HG03135 (cell line): ENCODE measurements around the gene C19orf81.
"Not testable (repeated sequence)": the region's sequence is repeated elsewhere in the genome, so short reads cannot be mapped to it uniquely, and the experiment has no call there.

Experiments used
- ATAC-seq: cut with Tn5 transposase; IDR thresholded peaks from one replicate; pipeline ENCODE4 v1.9.1; 2021; ENCODE audit warnings: mild to moderate bottlenecking, moderate library complexity; ENCODE audit not compliant: unreplicated experiment

C19orf81 gene

GRCh38 chr19:50649433-50650391 lies at the start of gene C19orf81:
Gene C19orf81 (plus strand): TSS chr19:50649445. CDS start chr19:50649445, 0 bp downstream.
- ATAC-seq: no peak

- ATAC-seq: no peak
These were observed 47.7 kb upstream of the C19orf81 start for GRCh38 chr19:50601407-50602088.

GRCh38 chr19:50602089-50602422 lies 47.2 kb upstream of the C19orf81 start:
- ATAC-seq: no peak

GRCh38 chr19:50602496-50602895 lies 46.7 kb upstream of the C19orf81 start:
- ATAC-seq: no peak

- ATAC-seq: no peak
These were observed 46.3 kb upstream of the C19orf81 start for GRCh38 chr19:50602935-50603334.

- ATAC-seq: not testable (repeated sequence)
These were observed 44.8 kb upstream of the C19orf81 start for GRCh38 chr19:50604264-50605073.

GRCh38 chr19:50606059-50606836 lies 43.0 kb upstream of the C19orf81 start:
- not testable (repeated sequence) for ATAC-seq

GRCh38 chr19:50607388-50607787 lies 41.9 kb upstream of the C19orf81 start:
- ATAC-seq: no peak

- ATAC-seq: peak; percentile 70
These were observed 41.1 kb upstream of the C19orf81 start for GRCh38 chr19:50607874-50608785.

- ATAC-seq: not testable (repeated sequence)
These were observed 36.5 kb upstream of the C19orf81 start for GRCh38 chr19:50612504-50613404.

- ATAC-seq: not testable (repeated sequence)
These were observed 30.9 kb upstream of the C19orf81 start for GRCh38 chr19:50618379-50618778.

- ATAC-seq: not testable (repeated sequence)
These were observed 30.1 kb upstream of the C19orf81 start for GRCh38 chr19:50619184-50619583.

- ATAC-seq: not testable (repeated sequence)
These were observed 28.8 kb upstream of the C19orf81 start for GRCh38 chr19:50620394-50620906.

- ATAC-seq: no peak
These were observed 24.2 kb upstream of the C19orf81 start for GRCh38 chr19:50624949-50625600.

- no peak for ATAC-seq
These were observed 23.2 kb upstream of the C19orf81 start for GRCh38 chr19:50626011-50626410.

GRCh38 chr19:50626795-50627194 lies 22.4 kb upstream of the C19orf81 start:
- no peak for ATAC-seq

GRCh38 chr19:50628146-50628545 lies 21.1 kb upstream of the C19orf81 start:
- no peak for ATAC-seq

GRCh38 chr19:50628551-50628950 lies 20.7 kb upstream of the C19orf81 start:
- no peak for ATAC-seq
